HepG2 (cell line): ENCODE measurements around the gene OTOL1. TPM values are rescaled to one million over a fixed set of nuclear protein-coding genes. Genes with fewer than 3 reads are reported as not detected.

Experiments used
- ATAC-seq: fragments of 200-7000 bp; cut with Tn5 transposase; 3 replicates; pipeline ENCODE4 v1.9.1; 2020; ENCODE audit warnings: mild to moderate bottlenecking, moderate library complexity
- BruUV-seq: library from RNA; stranded (reverse); fragments of 400-500 nt; replicated peaks from 2 replicates; lab custom pipeline; 2021; lab: Mats Ljungman, UMichigan
- CTCF ChIA-PET: fragments of 300-600 bp; formaldehyde crosslinking; extraction: SDS; loops from one replicate; lab custom pipeline; 2021; ENCODE audit warnings: low total read pairs, inconsistent platforms, low intra/inter-chr PET ratio; lab: Yijun Ruan, JAX
- POLR2A ChIA-PET: fragments of 350-600 bp; sonication (Branson Sonifier 250); formaldehyde crosslinking; loops from one replicate; lab custom pipeline; 2020; ENCODE audit warnings: antibody characterized with exemption, inconsistent platforms; lab: Yijun Ruan, JAX
- DNase-seq: peaks from one replicate; pipeline ENCODE4 v3.0.0-alpha.2; 2015; ENCODE audit warnings: low spot score
- FAIRE-seq: peaks from 3 replicates; lab custom pipeline; 2011; peaks lifted over from hg19 to GRCh38; lab: Jason Lieb, UNC
- H2AFZ ChIP-seq: one replicate; pipeline ENCODE4 v1.6.1; 2011; ENCODE audit warnings: low read length, inconsistent platforms
- H3K27ac ChIP-seq: fragments of 300-600 bp; 3 replicates; pipeline ENCODE4 v1.8.0; 2011; ENCODE audit warnings: mixed run types, mild to moderate bottlenecking, mixed read lengths, low read length, inconsistent platforms; ENCODE audit not compliant: insufficient read depth; ENCODE audit errors: extremely low read length
- H3K27me3 ChIP-seq, 2 experiments: fragments of 200-600 bp in 1 of 2; 2 replicates in 1 of 2; 3 replicates in 1 of 2; pipeline versions ENCODE4 v1.6.0 to v1.8.0; 2011; ENCODE audit warnings: low read length in 2 of 2, mild to moderate bottlenecking in 2 of 2, moderate library complexity in 2 of 2, inconsistent platforms in 1 of 2; ENCODE audit not compliant: insufficient read depth in 2 of 2, control insufficient read depth in 1 of 2
- H3K36me3 ChIP-seq, 2 experiments: fragments of 200-600 bp in 1 of 2; replicated peaks in 1 of 2; 2 replicates in 1 of 2; 3 replicates in 1 of 2; pipeline versions ENCODE4 v1.5.1 to v1.8.0; 2011; ENCODE audit warnings: low read length in 2 of 2, inconsistent platforms in 1 of 2; ENCODE audit not compliant: insufficient read depth in 2 of 2, control insufficient read depth in 1 of 2
- H3K4me1 ChIP-seq: 2 replicates; pipeline ENCODE4 v1.5.1; 2012; ENCODE audit warnings: low read length, inconsistent platforms; ENCODE audit not compliant: insufficient read depth
- H3K4me2 ChIP-seq: 2 replicates; pipeline ENCODE4 v1.6.0; 2011; ENCODE audit warnings: low read depth, low read length, inconsistent platforms
- H3K4me3 ChIP-seq, 3 experiments: fragments of 200-600 bp in 1 of 3; sonication (generic), shearing (Covaris generic) in 1 of 3; replicated peaks in 1 of 3; 2 replicates each; pipeline ENCODE4 v1.5.1; 2011 to 2016; ENCODE audit warnings: low read length in 3 of 3, inconsistent platforms in 2 of 3, low read depth in 2 of 3, mild to moderate bottlenecking in 2 of 3, control low read depth in 1 of 3, mixed read lengths in 1 of 3; ENCODE audit not compliant: insufficient read depth in 1 of 3
- H3K79me2 ChIP-seq: one replicate; pipeline ENCODE4 v1.6.1; 2011; ENCODE audit warnings: low read length, inconsistent platforms; ENCODE audit not compliant: insufficient read depth
- H3K9ac ChIP-seq: 2 replicates; pipeline ENCODE4 v1.6.0; 2011; ENCODE audit warnings: mild to moderate bottlenecking, low read depth, low read length, inconsistent platforms; ENCODE audit not compliant: insufficient read depth
- H3K9me3 ChIP-seq: 2 replicates; pipeline ENCODE4 v1.5.1; 2012; ENCODE audit warnings: mild to moderate bottlenecking, low read length
- H4K20me1 ChIP-seq: 2 replicates; pipeline ENCODE4 v1.6.0; 2011; ENCODE audit warnings: inconsistent platforms, mild to moderate bottlenecking, low read length, moderate library complexity; ENCODE audit not compliant: insufficient read depth
- AHR ChIP-seq: IDR thresholded peaks from 2 replicates; pipeline ENCODE4 v1.6.1; 2018; ENCODE audit warnings: missing genetic modification reagents, missing compliant biosample characterization
- ARNT2 ChIP-seq: sonication (generic); formaldehyde crosslinking; IDR thresholded peaks from 2 replicates; pipeline ENCODE4 v1.8.0; 2022; ENCODE audit warnings: mild to moderate bottlenecking, low read depth, missing genetic modification reagents, moderate library complexity
- ATF5 ChIP-seq: sonication (generic); formaldehyde crosslinking; IDR thresholded peaks from 2 replicates; pipeline ENCODE4 v1.4.0; 2020; ENCODE audit warnings: mild to moderate bottlenecking, low read depth, missing genetic modification reagents
- ATM ChIP-seq: fragments of 450-650 bp; IDR thresholded peaks from 2 replicates; pipeline ENCODE4 v1.7.1; 2017; ENCODE audit warnings: mild to moderate bottlenecking, borderline replicate concordance
- CC2D1A ChIP-seq: sonication (generic); formaldehyde crosslinking; IDR thresholded peaks from 2 replicates; pipeline ENCODE4 v1.8.1; 2023; ENCODE audit warnings: mild to moderate bottlenecking, missing genetic modification reagents
- DRAP1 ChIP-seq: IDR thresholded peaks from 2 replicates; pipeline ENCODE4 v1.6.1; 2016; ENCODE audit warnings: missing genetic modification reagents, missing compliant biosample characterization
- HOMEZ ChIP-seq: IDR thresholded peaks from 2 replicates; pipeline ENCODE4 v1.6.1; 2016; ENCODE audit warnings: low read depth
- LBX2 ChIP-seq: sonication (generic); formaldehyde crosslinking; IDR thresholded peaks from 2 replicates; pipeline ENCODE4 v1.5.0; 2020; ENCODE audit warnings: missing genetic modification reagents, mild to moderate bottlenecking, borderline replicate concordance
- NR3C1 ChIP-seq: sonication (generic); formaldehyde crosslinking; IDR thresholded peaks from 2 replicates; pipeline ENCODE4 v1.4.0; 2020; ENCODE audit warnings: missing genetic modification reagents
- PHB2 ChIP-seq: fragments of 450-650 bp; IDR thresholded peaks from 2 replicates; pipeline ENCODE4 v1.6.1; 2018; ENCODE audit not compliant: partially characterized antibody
- POLR2G ChIP-seq: fragments of 200-400 bp; formaldehyde crosslinking; IDR thresholded peaks from 2 replicates; pipeline ENCODE4 v1.6.1; 2018; ENCODE audit warnings: mild to moderate bottlenecking, low read depth, low read length, moderate library complexity
- REXO4 ChIP-seq: sonication (generic); formaldehyde crosslinking; IDR thresholded peaks from 2 replicates; pipeline ENCODE4 v1.8.0; 2022; ENCODE audit warnings: missing genetic modification reagents, mild to moderate bottlenecking, borderline replicate concordance
- SYNCRIP ChIP-seq: fragments of 200-400 bp; formaldehyde crosslinking; IDR thresholded peaks from 2 replicates; pipeline ENCODE4 v1.6.1; 2018; ENCODE audit warnings: mild to moderate bottlenecking, low read depth, low read length; ENCODE audit not compliant: insufficient read depth
- XRCC5 ChIP-seq: fragments of 200-400 bp; formaldehyde crosslinking; optimal IDR thresholded peaks from 2 replicates; pipeline ENCODE3; 2017; ENCODE audit warnings: mild to moderate bottlenecking, low read length
- ZNF563 ChIP-seq: sonication (generic); formaldehyde crosslinking; IDR thresholded peaks from 2 replicates; pipeline ENCODE4 v1.8.0; 2022; ENCODE audit warnings: mild to moderate bottlenecking, moderate library complexity, missing genetic modification reagents
- ZNF614 ChIP-seq: IDR thresholded peaks from 2 replicates; pipeline ENCODE4 v1.6.1; 2018; ENCODE audit warnings: missing biosample characterization, missing genetic modification reagents, inconsistent platforms, borderline replicate concordance
- ZNF768 ChIP-seq: sonication (generic); formaldehyde crosslinking; IDR thresholded peaks from 2 replicates; pipeline ENCODE4 v1.4.0; 2020; ENCODE audit warnings: missing genetic modification reagents
- ZSCAN31 ChIP-seq: sonication (generic); formaldehyde crosslinking; IDR thresholded peaks from 2 replicates; pipeline ENCODE4 v1.5.0; 2020; ENCODE audit warnings: low read depth, mild to moderate bottlenecking, missing genetic modification reagents
- in situ Hi-C: cut with HindIII; loops from 2 replicates; pipeline ENCODE4 v1.10.0; 2017; ENCODE audit warnings: low pct_unique_long_range_greater_than_20kb; ENCODE audit not compliant: extremely low pct_ligation_motif_present
- intact Hi-C: fragments of 100-400 bp; cut with micrococcal nuclease; formaldehyde crosslinking; loops from one replicate; pipeline ENCODE4 v1.10.0; 2022; ENCODE audit not compliant: unreplicated experiment
- polyA plus RNA-seq, 8 experiments: library from polyadenylated mRNA; depleted of rRNA in 3 of 8; stranded (reverse) in 7 of 8; unstranded in 1 of 8; fragments of >200 nt; fragmentation: Illumina TruSeq in 4 of 8; extraction: Trizol in 4 of 8; gene quantifications; 2 replicates each; pipeline versions ENCODE4 v1.2.1 to v1.2.3, GENCODE V29; 2011 to 2016; ENCODE audit warnings: low read depth in 4 of 8, missing spikeins in 1 of 8, mixed read lengths in 1 of 8; ENCODE audit not compliant: insufficient read depth in 1 of 8
- total RNA-seq, 5 experiments: library from RNA; depleted of rRNA; stranded (reverse); fragments of >200 nt; fragmentation: Illumina TruSeq; extraction: Trizol; gene quantifications; 2 replicates each; pipeline ENCODE4 v1.2.3, GENCODE V29; 2016; ENCODE audit warnings: low read depth in 1 of 5

Gene OTOL1
- total and polyA plus RNA-seq, 2 of the 13 experiments (the other 11 are each of a cell fraction or from before 2014, with no cell fraction given) = not detected

GRCh38 chr3:161475206-161475605 lies 21.4 kb upstream of the OTOL1 start:
- H4K20me1 ChIP-seq = no peaks in the 10 kb centered on the region
- POLR2A ChIA-PET = no interaction called here
- no peak overlapping the region for H3K4me2 ChIP-seq
- H3K36me3 ChIP-seq = no peaks in the 10 kb centered on the region
- H3K79me2 ChIP-seq = no peaks in the 10 kb centered on the region
- DNase-seq (no peak), ATAC-seq (no peak), FAIRE-seq (no peak)
- H3K9ac ChIP-seq = no peak overlapping the region
- H3K9me3 ChIP-seq = no peaks in the 10 kb centered on the region
- no TSS peak for BruUV-seq
- no peak overlapping the region for H2AFZ ChIP-seq
- no peak overlapping the region for H3K4me3 ChIP-seq
- no peak overlapping the region for H3K27ac ChIP-seq
- no peaks in the 10 kb centered on the region for H3K4me1 ChIP-seq
- H3K27me3 ChIP-seq = no peaks in the 10 kb centered on the region
- in situ Hi-C loops = no loop called here
- no peak for TF ChIP-seq ARNT2
- TF ChIP-seq REXO4 = no peak
- no peak for TF ChIP-seq CC2D1A (CRISPR knock-in tag)
- no peak for TF ChIP-seq ATF5 (CRISPR knock-in tag)
- TF ChIP-seq ZNF563 (CRISPR knock-in tag) = no peak
- no peak for TF ChIP-seq ZNF614 (CRISPR knock-in tag)
- no peak for TF ChIP-seq PHB2
- no peak for TF ChIP-seq HOMEZ (CRISPR knock-in tag)
- TF ChIP-seq POLR2G = no peak
- TF ChIP-seq XRCC5 = no peak
- no peak for TF ChIP-seq NR3C1 (CRISPR knock-in tag)
- no peak for TF ChIP-seq DRAP1 (CRISPR knock-in tag)
- TF ChIP-seq LBX2 (CRISPR knock-in tag) = no peak
- no peak for TF ChIP-seq SYNCRIP
- TF ChIP-seq ZSCAN31 (CRISPR knock-in tag) = no peak
- TF ChIP-seq AHR (CRISPR knock-in tag) = no peak
- TF ChIP-seq ATM = no peak
- no peak for TF ChIP-seq ZNF768 (CRISPR knock-in tag)
- CTCF ChIA-PET = no interaction called here
- intact Hi-C loops = no loop called here
